ENCODE measurements around the gene TOP2A.

TOP2A gene

DNA sequence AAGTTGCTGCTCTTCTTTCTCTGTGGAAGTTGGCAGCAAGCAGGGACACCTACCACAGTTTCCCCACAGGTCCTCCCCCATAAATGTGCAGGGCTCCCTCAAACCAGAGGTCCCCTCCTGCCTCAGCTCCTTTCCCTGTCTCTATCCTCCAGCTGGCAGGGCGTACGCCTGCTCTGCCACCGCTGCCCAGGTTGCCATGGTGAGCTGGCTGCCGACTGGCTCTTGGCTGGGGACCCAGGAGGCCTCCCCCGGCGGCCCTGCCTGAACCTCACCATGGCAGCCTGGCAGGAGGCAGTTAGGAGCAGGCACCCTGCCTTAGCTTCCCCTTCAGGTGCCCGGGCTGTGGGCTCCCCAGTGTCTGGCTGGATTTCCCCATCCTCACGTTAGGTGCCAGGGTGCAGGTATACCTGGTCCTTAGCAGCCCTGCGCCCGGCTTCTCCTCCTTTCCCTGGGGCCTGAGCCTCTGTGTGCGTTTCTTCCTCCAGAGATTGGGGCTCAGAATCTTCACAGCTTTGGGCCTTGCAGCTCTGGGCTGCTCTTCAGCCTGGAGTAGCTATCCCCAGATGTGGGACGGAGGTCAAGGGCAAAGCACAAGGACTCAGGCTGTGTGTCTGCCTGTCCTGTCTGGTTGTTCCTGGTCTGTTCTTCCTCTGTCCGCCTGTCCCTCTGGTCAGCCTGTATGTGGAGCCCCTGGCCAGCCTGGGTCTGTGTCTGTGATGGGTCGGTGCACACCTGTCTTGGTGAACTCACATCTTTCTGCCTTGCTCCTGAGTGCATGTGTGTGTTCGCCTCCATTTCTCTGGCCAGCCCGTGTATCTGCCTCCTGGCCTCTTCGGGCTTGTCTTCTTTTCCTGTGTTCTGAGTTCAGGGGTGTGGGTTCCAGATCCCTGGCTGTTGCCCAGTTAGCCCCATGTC, 68.9 kb downstream of the TOP2A start:
- H3K9ac ChIP-seq = no peak overlapping the region

DNA sequence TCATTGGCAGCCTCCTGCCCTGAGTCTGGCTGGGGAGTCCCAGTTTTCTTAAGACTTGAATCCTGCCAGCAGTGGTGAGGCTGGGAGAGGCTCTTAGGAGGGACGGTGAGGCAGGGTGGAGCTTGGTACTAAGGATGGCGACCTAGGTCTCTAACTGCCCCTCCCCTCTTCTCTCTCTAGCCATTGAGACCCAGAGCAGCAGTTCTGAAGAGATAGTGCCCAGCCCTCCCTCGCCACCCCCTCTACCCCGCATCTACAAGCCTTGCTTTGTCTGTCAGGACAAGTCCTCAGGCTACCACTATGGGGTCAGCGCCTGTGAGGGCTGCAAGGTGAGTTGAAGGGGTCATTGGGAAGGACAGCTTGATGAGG, 69.6 kb downstream of the TOP2A start:
- Histone ChIP-seq H3K4me3 (ENCODE audit: low read depth, low read length) (no peak overlapping the region), H3K27me3 (ENCODE audit: control insufficient read depth, insufficient read depth, low read length) (no peaks in the 10 kb centered on the region), H3K9me3 (ENCODE audit: control insufficient read depth, low read length) (no peaks in the 10 kb centered on the region), H3K27ac (peak overlapping the region; percentile 33), H3K4me2 (ENCODE audit: low read length) (no peak overlapping the region), H3K79me2 (peaks cover 6% of the 10 kb centered on the region), H3K36me3 (ENCODE audit: control insufficient read depth, insufficient read depth, low read length) (no peaks in the 10 kb centered on the region), H3K9ac (no peak overlapping the region), H3K4me1 (peaks cover 38% of the 10 kb centered on the region), H2AFZ (no peak overlapping the region)
- TF ChIP-seq, protein P1, sequence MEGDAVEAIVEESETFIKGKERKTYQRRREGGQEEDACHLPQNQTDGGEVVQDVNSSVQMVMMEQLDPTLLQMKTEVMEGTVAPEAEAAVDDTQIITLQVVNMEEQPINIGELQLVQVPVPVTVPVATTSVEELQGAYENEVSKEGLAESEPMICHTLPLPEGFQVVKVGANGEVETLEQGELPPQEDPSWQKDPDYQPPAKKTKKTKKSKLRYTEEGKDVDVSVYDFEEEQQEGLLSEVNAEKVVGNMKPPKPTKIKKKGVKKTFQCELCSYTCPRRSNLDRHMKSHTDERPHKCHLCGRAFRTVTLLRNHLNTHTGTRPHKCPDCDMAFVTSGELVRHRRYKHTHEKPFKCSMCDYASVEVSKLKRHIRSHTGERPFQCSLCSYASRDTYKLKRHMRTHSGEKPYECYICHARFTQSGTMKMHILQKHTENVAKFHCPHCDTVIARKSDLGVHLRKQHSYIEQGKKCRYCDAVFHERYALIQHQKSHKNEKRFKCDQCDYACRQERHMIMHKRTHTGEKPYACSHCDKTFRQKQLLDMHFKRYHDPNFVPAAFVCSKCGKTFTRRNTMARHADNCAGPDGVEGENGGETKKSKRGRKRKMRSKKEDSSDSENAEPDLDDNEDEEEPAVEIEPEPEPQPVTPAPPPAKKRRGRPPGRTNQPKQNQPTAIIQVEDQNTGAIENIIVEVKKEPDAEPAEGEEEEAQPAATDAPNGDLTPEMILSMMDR (IDR thresholded peaks at IDR 0.05) = no peak

More for the DNA sequence above, 68.9 kb downstream of the TOP2A start:
- peaks cover 6% of the 10 kb centered on the region for H3K79me2 ChIP-seq
- no peaks in the 10 kb centered on the region for H3K36me3 ChIP-seq (ENCODE audit: control insufficient read depth, insufficient read depth, low read length)
- H3K4me3 ChIP-seq (ENCODE audit: low read depth, low read length) = no peak overlapping the region
- no peak overlapping the region for H2AFZ ChIP-seq
- no peak overlapping the region for H3K4me2 ChIP-seq (ENCODE audit: low read length)
- no peak overlapping the region for H3K27ac ChIP-seq
- peaks cover 35% of the 10 kb centered on the region for H3K4me1 ChIP-seq
- no peaks in the 10 kb centered on the region for H3K9me3 ChIP-seq (ENCODE audit: control insufficient read depth, low read length)
- H3K27me3 ChIP-seq (ENCODE audit: control insufficient read depth, insufficient read depth, low read length) = no peaks in the 10 kb centered on the region
- TF ChIP-seq, protein P1 (IDR thresholded peaks at IDR 0.05) = no peak

DNA sequence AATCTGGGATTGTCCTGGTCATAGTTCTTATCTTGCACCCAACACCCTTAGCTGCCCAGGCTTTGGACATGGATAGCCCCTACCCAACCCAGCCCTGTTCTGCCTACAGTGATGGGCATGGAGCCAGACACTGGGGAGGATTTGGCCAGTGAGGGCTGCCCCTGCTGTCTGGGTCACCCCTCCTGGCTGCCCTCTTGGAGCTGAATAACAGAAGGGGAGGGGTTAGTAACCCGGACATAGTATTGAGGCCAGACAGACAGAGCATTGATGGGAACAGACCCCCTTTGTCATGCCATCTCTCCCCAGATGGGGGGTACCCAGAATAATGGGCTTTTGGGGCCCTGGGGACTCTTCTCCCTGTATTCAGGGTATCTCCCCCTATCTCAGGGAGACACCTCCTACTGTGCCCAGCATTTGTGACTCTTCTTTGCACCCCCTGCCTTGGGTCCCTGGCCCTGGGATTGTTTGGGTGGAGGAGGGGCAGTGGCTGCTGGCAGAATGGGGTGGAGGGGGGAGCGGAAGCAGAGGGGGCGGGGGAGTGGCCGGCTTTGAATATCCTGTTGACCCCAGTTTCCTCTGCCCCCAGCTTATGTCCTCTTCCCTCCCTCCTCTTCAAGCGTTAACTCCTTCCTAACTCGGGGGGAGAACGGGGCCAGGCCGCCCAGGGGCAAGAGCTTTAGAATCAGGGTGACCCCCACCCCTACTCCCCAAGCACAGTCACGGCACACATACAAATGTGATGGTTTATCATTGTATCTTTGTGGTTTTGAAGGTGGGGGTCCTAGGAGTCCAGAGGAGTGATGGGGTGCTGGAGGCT, 70.2 kb downstream of the TOP2A start:
- Histone ChIP-seq H3K36me3 (ENCODE audit: control insufficient read depth, insufficient read depth, low read length) (no peaks in the 10 kb centered on the region), H3K4me1 (peaks cover 39% of the 10 kb centered on the region), H3K9ac (no peak overlapping the region), H2AFZ (no peak overlapping the region), H3K9me3 (ENCODE audit: control insufficient read depth, low read length) (no peaks in the 10 kb centered on the region), H3K27ac (peak overlapping the region; percentile 33), H3K4me3 (ENCODE audit: low read depth, low read length) (no peak overlapping the region), H3K27me3 (ENCODE audit: control insufficient read depth, insufficient read depth, low read length) (no peaks in the 10 kb centered on the region), H3K4me2 (ENCODE audit: low read length) (no peak overlapping the region), H3K79me2 (peaks cover 6% of the 10 kb centered on the region)
- TF ChIP-seq, protein P1 (IDR thresholded peaks at IDR 0.05) = no peak

DNA sequence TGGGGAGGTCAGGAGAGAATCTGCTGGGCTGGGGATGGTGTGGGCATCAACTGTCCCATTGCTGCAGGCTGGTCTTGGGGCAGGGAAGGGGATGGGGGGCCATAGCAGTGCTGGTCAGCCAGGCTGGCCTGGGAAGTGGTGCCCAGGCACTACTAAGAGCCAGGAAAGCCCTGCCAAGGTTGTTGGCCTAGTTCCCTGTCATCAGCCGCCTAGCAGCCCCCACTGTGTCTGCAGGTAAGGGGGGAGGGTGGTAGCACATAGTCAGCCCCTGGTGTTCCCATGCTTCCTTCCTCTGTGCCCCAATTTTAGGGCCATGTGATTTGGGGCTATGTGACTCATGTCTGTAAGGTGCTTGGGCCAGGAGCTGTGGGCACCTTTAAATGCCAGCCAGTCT, 70.9 kb downstream of the TOP2A start:
- H3K4me3 ChIP-seq (ENCODE audit: low read depth, low read length) = no peak overlapping the region
- peak overlapping the region; percentile 15 for H3K27ac ChIP-seq
- H3K36me3 ChIP-seq (ENCODE audit: control insufficient read depth, insufficient read depth, low read length) = no peaks in the 10 kb centered on the region
- no peaks in the 10 kb centered on the region for H3K9me3 ChIP-seq (ENCODE audit: control insufficient read depth, low read length)
- H3K79me2 ChIP-seq = peaks cover 6% of the 10 kb centered on the region
- no peak overlapping the region for H3K4me2 ChIP-seq (ENCODE audit: low read length)
- H3K4me1 ChIP-seq = peaks cover 40% of the 10 kb centered on the region
- H2AFZ ChIP-seq = no peak overlapping the region
- TF ChIP-seq, protein P1 (IDR thresholded peaks at IDR 0.05) = no peak
- H3K27me3 ChIP-seq (ENCODE audit: control insufficient read depth, insufficient read depth, low read length) = no peaks in the 10 kb centered on the region
- no peak overlapping the region for H3K9ac ChIP-seq

Data from parathyroid adenoma (tissue), 2 donors.